RWPE2 (cell line): ENCODE results near the gene OSBPL6.
A peak's percentile ranks its signal among the peaks of the same experiment; 100 is the strongest.

Experiments used
- ATAC-seq: fragments of 200-7000 bp; cut with Tn5 transposase; 3 replicates; pipeline ENCODE4 v1.9.1; 2021; ENCODE audit warnings: low read depth
- DNase-seq: peaks from one replicate; pipeline ENCODE4 v3.0.0-alpha.2; 2020; ENCODE audit warnings: low spot score
- H3K27ac ChIP-seq: fragments of 450-650 bp; 2 replicates; pipeline ENCODE4 v1.5.1; 2017; ENCODE audit warnings: mild to moderate bottlenecking; ENCODE audit not compliant: poor library complexity, severe bottlenecking
- H3K27me3 ChIP-seq: fragments of 250-450 bp; sonication (Bioruptor Pico); 2 replicates; pipeline ENCODE4 v1.5.1; 2021; ENCODE audit warnings: mild to moderate bottlenecking, moderate library complexity; ENCODE audit not compliant: insufficient read depth, poor library complexity, severe bottlenecking
- H3K36me3 ChIP-seq: fragments of 250-450 bp; sonication (Bioruptor Pico); 2 replicates; pipeline ENCODE4 v1.5.1; 2020; ENCODE audit warnings: low read depth, mild to moderate bottlenecking, moderate library complexity
- H3K4me1 ChIP-seq: fragments of 250-450 bp; sonication (Bioruptor Pico); 2 replicates; pipeline ENCODE4 v1.5.1; 2021; ENCODE audit warnings: mild to moderate bottlenecking, moderate library complexity; ENCODE audit not compliant: insufficient read depth, poor library complexity, severe bottlenecking
- H3K4me3 ChIP-seq: fragments of 250-450 bp; sonication (Bioruptor Pico); 2 replicates; pipeline ENCODE4 v1.5.1; 2021; ENCODE audit warnings: mild to moderate bottlenecking, moderate library complexity; ENCODE audit not compliant: severe bottlenecking
- H3K9me3 ChIP-seq: fragments of 250-450 bp; sonication (Bioruptor Pico); 2 replicates; pipeline ENCODE4 v1.5.1; 2021; ENCODE audit warnings: mild to moderate bottlenecking, moderate library complexity; ENCODE audit not compliant: severe bottlenecking
- CTCF ChIP-seq: fragments of 450-650 bp; IDR thresholded peaks from one replicate; pipeline ENCODE4 v1.5.1; 2017; ENCODE audit warnings: mild to moderate bottlenecking, moderate library complexity; ENCODE audit not compliant: poor library complexity, severe bottlenecking

The OSBPL6 gene

GRCh38 chr2:178257127-178257526, 62.8 kb downstream of the OSBPL6 start:
- ATAC-seq (no peak), DNase-seq (no peak)
- TF ChIP-seq CTCF = no peak
- Histone ChIP-seq H3K4me1 (no peaks in the 10 kb centered on the region), H3K9me3 (no peaks in the 10 kb centered on the region), H3K4me3 (no peak overlapping the region), H3K27ac (no peak overlapping the region), H3K36me3 (no peaks in the 10 kb centered on the region), H3K27me3 (no peaks in the 10 kb centered on the region)

GRCh38 chr2:178258916-178259315, 64.6 kb downstream of the OSBPL6 start:
- Histone ChIP-seq H3K36me3 (no peaks in the 10 kb centered on the region), H3K27me3 (no peaks in the 10 kb centered on the region), H3K9me3 (no peaks in the 10 kb centered on the region), H3K4me3 (no peak overlapping the region), H3K4me1 (no peaks in the 10 kb centered on the region), H3K27ac (no peak overlapping the region)
- no peak for TF ChIP-seq CTCF
- peak; percentile 64 for ATAC-seq
- no peak for DNase-seq

- Histone ChIP-seq H3K36me3 (no peaks in the 10 kb centered on the region), H3K9me3 (no peaks in the 10 kb centered on the region), H3K4me1 (no peaks in the 10 kb centered on the region), H3K27ac (no peak overlapping the region), H3K4me3 (no peak overlapping the region), H3K27me3 (no peaks in the 10 kb centered on the region)
- no peak for TF ChIP-seq CTCF
- DNase-seq (no peak), ATAC-seq (no peak)
Measured at GRCh38 chr2:178263159-178263860, 69.0 kb downstream of the OSBPL6 start.

GRCh38 chr2:178264211-178264610, 69.9 kb downstream of the OSBPL6 start:
- H3K4me3 ChIP-seq = no peak overlapping the region
- no peaks in the 10 kb centered on the region for H3K4me1 ChIP-seq
- ATAC-seq (no peak), DNase-seq (no peak)
- no peaks in the 10 kb centered on the region for H3K9me3 ChIP-seq
- H3K27me3 ChIP-seq = no peaks in the 10 kb centered on the region
- no peak for TF ChIP-seq CTCF
- no peaks in the 10 kb centered on the region for H3K36me3 ChIP-seq
- no peak overlapping the region for H3K27ac ChIP-seq

- H3K27ac ChIP-seq = no peak overlapping the region
- no peak overlapping the region for H3K4me3 ChIP-seq
- ATAC-seq (no peak), DNase-seq (no peak)
- H3K27me3 ChIP-seq = no peaks in the 10 kb centered on the region
- no peak for TF ChIP-seq CTCF
- H3K36me3 ChIP-seq = no peaks in the 10 kb centered on the region
- H3K9me3 ChIP-seq = no peaks in the 10 kb centered on the region
- no peaks in the 10 kb centered on the region for H3K4me1 ChIP-seq
Measured at GRCh38 chr2:178265851-178266250, 71.5 kb downstream of the OSBPL6 start.
